Measurements from ENCODE around the gene CARS1.

Gene CARS1
- total RNA-seq: 47.3 reads per million, percentile 67 among the genes with 10 or more reads in this experiment

DNA sequence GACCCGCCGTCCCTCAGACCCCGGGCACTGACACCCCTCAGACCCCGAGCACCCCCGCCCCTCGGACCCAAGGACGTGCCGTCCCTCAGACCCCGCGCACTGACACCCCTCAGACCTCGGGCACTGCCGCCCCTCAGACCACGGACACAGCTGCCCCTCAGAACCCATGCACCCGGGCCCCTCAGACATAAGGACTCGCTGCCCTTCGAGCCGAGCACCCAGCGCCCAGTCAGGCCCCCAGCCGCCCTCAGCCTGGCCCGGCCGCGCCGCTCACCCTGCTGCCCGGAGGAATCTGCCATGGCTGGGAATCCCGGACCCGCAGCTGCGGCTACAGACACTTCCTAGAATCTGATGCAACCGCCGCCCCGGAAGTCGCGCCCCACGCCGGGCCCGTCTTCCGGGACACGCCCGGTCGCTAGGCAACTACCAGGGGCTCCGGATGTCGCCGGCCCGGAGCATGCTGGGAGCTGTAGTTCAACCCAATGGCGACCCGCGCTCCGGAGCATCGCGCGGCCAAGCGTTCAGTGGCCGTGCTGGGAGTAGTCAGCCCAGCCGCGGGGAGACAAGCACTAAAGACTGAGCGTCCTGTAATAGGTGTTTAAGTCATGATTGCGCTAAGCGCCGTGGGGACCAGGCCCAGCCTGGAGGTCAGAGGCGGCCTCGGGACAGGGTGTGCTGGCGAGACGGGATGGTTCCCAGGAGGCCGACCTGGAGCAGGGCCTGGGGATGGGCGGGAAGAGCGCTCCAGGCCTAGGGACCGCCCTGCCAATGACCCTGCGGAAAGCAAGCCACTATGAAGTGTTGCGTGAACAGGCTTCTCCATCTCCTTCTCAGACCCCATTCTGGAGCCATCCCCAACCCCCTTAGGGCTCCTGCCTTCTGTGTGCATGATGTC, at the start of gene CARS1:
TSS of gene CARS1 (minus strand) at position 355 of the 895 bp plus-strand sequence. CDS start at position 299, 56 bp downstream.
- DNase-seq: peak; percentile 93

DNA sequence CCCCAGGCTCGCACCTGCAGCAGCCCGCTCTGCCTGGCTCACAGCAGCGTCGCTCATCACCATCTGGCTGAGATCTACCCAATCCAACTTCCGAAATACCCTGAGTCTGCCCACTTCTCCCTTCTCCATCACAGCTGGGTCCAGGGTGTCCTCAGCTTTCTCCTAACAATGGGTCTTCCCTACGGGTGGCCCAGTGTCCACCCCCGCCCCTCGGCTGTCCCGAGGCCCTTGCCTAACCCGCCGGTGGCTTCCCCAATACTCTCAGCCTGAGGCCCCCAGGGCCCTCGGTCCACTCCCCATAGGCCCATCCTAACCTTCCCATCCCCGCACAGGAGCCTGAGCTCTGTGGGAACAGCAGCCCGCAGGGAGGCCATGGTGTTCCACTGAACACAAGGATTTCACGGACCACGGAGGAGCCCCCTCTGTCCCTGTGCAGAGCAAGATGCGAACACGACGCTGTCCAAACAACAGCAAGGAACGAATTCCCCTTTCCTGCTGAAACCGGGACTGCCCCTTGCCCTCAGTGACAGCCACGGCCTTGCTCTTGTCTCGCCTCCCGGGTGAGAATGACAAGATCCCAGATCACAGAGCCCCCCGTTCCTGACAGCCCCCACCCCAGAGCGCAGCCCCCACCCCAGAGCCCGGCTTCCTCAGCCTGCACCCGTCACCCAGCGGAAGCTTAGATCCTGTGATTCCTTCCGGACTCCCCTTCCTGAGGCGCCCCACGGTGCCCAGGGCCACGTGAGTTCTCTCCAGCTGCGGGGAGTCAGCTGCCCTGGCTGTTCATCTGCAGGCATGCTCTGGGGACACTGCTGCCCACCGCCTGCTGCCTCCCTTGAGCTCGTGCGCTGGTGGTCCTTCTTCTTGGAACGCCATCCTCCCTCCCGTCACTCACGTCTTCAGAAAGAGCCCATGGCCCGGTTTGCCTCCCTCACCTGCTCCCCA, 48.8 kb upstream of the CARS1 start:
- no peak for DNase-seq

DNA sequence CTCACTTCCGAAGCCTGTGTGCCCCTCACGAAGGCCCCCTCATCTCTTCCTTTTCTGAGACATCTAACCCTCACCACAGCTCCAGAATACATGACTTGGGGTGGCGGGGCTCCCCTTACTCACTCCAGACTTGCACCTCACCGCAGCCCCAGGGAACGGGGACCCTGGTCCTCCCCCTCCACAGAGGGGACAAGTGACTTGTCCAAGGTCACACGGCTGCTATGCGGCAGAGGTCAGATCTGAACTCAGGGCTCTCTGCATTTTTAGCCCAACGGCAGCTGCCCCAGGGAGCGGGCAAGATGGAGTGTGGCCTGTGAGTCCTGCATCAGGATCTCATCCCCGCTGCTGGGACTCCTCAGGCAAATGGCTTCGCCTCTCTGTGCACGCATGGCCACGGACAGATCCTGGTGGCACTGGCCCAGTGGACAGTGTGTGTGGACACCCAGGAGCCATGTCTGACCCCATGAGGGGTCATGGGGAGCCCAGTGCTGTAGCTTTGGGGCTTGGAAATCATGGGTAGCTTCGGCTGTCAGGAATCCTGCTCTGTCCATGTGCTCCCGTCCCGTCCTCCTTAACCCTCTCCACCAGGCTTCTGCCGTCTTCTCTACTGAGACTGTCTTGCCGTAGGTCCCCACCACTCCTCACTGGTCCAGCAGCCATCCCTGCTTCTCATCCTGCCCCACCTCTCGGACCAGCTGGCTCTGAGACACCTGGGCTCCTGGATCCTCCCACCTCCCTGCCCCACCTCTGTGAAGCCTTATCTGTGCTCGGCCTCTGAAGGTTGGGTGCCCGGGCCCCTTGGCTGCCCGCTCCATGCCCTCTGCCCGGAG, 48.0 kb upstream of the CARS1 start:
- no peak for DNase-seq

DNA sequence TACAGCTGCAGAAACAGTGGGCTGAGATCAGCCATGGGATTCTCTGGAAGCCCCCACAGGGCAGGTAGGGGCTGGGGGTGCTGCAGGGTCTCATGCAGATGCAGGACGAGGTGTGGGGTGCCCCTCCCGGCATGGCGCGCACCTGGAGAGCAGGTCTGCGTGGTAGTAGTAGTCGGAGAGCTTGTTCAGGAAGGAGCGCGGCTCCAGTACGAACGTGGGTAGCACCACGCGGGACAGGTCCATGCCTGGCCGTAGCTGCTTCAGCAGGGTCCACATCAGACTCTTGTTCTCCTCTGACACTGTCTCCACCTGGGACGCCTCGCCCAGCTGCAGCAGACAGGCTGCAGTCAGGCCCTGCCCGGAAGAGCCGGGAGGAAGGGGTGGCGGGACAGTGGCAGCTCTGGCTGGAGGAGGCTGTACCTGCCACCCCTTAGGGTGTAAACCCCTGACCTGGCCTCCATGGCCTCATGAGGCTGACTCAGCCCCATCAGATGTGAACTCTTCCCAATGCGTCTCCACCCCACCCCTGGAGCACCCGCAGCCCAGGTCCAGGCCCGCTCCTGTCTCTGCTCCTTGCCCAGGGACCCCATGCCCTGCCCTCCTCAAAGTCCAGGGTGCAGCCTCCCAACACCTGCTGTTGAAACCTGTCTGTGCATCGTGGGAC, 47.0 kb upstream of the CARS1 start:
- no peak for DNase-seq

DNA sequence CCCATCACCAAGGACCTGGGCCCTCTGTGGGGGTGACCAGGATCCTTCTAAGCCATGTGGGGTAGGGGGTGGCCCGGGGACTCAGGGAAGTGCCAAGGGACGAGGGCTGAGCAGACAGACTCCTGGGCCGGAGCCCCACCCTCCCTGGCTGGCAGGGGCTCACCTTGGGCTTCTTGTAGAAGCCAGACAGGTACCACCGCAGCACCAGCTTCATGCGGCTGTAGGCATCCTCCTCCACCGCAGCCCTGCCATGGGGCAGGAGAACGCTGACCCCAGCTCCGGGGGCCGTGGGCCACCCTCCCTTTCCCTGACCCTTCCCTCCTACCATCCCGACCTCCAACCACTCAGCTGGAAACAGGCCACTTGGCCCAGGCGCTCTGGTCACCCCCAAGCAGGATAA, 45.9 kb upstream of the CARS1 start:
- no peak for DNase-seq

DNA sequence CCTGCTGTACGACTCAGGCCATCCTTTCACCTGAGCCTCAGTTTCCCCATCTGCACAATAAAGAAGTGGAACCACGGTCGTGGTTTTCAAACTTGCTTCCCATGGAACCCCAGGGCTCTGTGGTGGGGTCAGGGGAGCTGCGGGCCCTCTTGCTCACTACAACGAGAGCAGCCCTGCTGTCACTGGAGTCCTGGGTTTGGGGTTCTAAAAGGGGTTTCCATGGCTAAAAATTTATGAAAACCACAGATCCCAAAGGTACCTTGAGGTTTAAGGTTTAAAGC, 45.4 kb upstream of the CARS1 start:
- no peak for DNase-seq

DNA sequence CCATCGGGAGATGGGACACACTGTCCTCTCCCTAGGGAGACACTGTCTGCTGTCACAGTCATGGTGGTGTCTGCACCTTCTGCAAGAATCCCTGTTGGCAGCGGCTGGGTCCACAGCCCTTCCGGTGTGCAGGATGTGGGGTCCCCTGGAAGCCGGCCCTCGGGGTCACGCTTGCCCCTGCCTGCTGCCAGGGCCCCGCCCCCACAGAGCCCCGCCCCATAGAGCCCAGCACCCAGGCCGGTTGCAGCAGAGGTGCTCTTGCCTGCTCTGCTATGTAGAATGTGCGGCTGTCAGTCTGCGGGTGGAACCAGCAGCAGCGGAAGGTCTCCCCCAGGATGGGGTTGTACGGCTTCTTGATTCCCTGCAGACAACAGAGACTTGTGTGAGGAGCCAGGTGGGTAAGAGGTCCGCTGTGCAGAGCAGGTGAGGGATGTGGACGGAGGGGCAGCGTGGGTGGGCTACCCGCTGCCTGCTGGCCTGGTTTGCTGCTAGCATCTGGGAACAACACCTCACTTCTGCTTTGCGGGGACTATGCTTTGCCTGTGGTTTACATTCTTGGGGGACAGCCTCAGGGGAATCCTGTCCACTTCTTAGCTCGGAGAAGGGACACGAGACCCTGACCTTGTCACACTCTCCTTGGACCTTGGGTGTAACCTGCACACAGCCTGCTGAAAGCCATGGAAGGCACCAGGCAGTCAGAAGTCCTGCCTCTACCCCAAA, 44.9 kb upstream of the CARS1 start:
- DNase-seq: no peak

DNA sequence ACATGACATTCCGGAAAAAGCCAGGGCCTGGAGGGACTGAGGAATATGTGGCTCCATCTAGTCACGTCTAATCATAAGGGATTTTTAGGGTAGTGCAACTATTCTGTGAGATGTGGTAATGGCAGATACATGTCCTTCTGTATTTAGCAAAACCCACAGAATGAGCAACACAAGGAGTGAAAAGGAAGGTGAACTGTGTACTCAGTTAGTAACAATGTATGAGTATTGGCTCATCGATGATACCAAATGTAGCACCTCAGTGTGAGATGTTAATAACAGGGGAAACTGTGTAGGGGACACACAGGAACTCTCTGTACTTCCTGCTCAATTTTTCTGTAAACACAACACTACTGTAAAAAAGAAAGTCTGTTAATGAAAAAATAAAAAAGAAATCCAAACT, 42.0 kb upstream of the CARS1 start:
- DNase-seq: no peak

DNA sequence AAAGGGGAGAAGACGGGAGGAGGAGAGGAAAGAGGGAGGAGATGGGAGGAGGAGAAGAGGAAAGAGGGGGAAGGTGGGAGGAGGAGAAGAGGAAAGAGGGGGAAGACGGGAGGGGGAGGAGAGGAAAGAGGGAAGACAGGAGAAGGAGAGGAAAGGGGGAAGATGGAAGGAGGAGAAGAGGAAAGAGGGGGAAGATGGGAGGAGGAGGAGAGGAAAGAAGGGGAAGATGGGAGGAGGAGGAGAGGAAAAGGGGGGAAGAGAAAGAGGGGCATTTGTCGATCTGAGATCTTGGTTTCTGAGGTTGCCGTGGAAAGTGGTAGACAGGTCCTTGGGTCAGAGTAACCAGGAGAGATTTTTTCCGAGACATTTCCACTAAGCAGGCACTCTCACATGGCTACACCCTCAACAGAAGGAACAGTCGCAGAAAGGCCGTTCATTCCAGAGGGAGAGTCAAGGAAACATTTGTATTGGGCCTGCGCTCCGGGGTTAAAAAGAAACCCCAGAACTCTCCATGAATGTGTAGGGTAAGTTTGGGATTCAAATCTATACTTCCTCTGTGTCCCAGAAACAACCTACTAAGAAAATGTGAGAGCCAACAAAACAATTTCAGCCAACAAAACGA, 39.8 kb upstream of the CARS1 start:
- no peak for DNase-seq

DNA sequence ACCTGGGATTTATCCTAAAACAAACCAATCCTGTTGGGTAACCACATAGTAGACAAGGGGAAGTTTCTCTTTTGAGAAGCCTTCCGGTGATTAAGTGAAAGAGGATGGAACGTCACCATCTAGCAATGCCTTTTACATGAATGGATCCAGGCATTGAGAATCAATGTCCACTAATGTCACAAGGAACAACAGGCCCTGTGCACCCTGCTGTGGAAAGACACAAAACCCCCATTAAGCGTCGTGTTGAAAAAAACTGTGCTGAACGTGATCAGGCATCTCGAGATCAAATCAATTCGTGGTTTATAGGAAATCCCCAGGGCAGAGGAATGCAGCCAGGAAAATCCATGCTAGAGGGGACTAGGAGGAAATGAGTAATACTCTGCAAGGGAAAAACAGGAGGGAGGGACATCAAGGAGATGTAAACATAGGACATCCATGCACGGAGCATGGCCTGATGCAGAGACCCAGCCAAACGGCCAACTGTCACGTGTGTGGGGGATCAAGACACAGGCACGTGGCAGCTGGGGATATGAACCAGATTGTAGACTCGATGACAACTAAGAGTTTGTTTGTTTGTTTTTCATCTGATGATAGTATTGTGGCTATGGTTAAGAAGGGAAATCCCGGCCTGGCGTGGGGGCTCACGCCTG, 38.6 kb upstream of the CARS1 start:
- DNase-seq: no peak

DNA sequence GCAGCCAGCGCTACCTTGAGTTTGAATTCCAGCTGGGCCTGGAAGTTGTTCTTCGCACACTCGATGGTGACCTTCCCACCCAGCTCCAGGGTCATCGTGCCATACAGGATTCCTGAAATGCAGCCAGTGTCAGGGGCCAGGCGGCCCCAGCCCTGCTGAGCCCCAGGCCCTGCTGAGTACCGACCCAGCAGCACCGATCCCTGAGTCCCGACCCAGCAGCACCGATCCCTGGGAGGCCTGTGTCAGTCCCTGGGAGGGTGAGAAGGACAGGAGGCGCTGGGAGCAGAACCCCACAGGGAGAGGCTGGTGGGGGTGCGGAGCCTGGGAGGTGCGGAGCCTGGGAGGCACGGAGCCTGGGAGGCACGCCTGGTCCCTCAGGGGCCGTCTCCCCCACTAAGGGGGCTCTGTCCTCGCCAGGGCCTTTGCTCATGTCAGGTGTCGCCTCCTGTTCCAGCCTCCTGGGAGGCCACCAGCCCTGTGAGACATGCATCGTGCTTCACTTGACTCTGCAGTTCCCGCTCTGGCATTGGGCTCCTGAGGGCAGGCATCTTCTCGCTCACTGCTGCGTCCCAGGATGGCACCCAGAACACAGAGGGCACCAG, 37.1 kb upstream of the CARS1 start:
- no peak for DNase-seq

DNA sequence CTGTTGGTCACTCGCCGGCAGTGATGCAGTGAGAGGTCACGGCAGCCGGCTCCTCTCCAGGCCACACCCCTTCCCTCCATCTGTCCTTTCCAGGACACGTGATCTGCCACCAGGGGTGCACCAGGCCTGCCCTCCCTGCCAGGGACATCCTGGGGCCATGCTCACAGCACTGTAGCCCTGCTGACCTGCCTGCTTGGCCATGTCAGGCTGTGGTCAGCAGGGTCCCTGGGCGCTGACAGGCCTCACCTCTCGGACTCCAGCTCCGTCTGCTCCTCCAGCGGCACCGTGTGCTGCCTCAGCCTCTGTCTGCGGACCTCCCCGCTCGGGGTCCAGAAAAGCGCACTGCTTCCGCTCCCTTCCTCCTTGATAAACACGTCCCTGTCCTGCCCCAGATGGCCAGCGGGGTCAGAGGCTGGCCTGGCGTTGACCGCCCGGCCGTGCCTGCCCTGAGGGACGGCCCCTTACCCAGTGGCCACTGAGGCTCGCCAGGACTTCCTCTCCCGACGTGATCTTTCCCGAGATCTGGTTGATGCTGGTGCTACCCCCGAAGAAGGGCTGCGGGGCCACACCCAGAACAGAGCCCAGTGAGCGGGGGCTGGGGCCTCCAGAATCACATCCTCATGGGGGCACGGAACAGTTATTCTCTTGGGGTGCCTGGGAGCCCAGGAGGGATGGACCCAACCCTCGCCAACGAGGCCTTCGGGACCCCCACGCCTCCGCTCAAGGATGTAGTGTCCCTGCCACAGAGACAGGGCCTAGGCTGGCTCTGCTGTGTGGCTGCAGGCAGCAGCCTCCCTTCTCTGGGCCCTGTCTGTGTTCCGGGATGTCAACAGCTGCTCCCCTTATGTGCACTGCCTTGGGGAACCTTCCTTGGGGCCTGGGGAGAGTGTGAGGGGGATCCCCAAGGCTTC, 36.3 kb upstream of the CARS1 start:
- DNase-seq: no peak

DNA sequence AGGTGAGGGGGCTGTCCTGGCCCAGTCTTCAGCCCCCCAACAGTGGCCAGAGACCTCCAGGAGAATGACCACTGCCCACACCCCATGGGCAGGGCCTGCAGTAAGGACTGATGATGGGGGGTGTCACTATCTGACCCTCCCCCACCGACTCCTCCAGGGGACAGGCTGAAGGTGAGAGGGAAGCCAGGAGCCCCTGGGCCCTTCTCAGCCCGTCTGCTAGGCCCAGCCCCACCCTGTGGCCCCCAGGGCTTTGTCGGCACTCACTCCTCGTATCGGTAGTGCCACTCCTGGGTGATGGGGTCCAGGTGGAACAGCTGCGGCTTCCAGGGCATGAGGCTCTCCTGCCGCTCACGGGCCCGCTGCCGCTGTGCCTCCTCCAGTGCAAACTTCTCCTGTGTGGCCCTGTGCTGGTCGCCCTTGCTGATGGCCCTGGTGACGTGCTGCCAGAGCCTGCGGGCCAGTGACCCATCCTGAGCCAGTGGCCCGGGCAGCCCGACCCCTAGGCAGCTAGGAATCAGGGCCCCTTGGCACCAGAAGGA, 35.4 kb upstream of the CARS1 start:
- no peak for DNase-seq

DNA sequence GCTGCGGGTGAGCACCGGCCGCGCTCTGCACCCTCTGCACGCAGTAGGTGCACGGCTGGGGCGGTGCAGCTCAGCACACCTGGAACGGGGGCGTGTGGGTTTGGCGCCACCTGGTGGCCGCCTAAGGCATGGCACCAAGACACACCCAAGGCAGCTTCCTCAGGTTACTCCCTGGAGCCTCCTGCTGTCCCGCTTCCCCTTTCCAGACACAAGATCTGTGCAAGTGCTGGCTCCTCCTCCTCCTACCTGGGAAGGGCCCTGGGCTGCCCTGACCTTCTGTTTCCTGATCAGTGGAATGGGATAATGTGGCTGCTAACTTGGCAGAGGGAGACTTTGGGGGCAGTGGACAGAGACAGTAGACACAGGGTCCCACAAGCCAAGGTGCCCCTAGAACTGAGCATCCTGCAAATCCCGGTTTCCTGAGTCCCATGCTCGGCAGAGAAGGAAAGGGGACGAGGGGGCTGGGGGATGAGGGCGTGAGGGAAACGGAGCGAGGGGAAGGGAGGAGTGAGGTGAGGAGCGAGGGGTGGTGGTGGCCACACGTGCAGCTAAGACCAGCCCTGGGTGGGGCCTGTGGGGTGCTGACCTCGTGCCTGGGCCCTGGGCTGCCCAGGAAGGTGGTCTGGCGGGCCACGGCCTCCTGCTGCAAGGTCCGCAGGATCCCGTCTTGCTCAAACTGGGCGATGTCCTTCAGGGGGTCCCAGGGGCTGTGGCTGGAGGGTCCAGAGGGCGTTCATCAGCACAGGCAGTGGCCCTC, 34.8 kb upstream of the CARS1 start:
- peak; percentile 54 for DNase-seq

DNA sequence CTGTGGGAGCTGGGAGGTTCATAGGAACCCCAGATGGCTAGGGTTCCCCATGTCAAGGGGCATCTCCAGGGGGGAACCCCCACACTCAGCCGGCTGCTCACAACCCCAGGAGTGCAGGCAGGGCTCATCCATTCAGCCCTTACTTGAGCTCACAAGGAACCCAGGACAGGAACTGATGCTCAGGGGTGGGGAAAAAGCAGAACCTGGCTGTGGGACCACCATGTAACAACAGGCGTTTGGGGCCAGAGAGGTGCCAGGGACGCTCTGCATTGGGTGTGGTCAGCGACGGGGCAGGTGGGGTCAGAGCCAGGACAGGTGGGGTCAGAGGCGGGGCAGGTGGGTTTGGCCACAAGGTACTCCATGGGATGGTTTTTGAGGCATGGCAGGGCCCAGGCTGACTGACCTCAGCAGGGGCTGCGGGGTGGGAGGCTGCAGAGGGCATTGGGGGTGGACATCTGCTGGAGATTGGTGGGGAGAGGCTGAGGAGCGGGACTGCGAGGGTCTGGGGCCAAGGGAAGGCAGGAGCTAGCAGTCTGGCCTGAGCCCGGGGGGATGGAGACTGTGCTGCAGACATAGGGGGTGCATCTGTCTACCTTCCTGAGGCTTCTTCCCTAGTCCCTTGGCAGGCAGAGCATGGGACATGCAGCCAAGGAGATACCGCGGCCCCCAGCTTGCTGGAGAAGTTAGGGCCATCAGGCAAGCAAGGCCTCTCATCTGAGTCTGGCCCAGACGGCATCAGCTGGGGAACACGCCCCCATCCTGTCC, 34.0 kb upstream of the CARS1 start:
- no peak for DNase-seq

DNA sequence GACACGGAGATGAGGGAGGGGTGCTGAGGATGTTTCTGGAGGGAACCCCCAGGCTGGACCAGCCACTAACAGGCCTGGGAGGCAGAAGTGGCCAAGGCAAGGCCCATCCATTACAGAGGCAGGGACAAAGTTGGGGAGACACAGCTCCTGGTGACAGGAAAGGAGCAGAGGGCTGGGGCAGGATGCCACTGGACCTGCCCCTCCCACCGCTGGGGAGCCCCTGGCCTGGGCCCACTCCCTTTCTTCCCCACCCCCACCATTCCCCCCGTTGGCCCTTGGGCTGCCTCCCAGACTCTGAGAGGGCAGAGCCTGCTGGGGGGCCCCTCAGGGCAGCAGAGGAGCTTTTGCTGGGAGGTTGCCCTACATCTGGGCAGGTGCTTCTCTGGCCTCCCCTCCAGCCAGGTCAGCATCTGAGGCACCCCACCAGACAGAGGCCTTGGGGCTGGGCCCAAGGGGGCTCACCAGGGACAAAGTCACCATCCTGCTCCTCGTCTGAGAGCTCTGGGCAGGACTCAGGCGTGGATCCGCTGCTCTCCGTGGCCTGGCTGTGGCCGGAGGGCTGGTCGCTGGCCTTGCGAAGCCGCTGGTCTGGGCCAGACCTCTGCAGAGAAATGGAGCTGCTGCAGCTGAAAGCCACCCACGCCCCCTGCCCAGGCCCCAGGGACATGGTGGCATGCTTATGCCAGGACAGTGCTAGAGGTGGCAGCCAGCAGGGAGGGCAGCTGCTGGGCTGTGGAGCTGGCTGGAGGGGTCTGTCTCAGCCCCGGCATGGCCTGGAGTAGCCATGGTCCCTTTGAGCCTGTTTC, 33.1 kb upstream of the CARS1 start:
- no peak for DNase-seq
